Measurements from ENCODE around the gene F11.
A peak's percentile ranks its signal among the peaks of the same experiment; 100 is the strongest.

The F11 gene

DNA sequence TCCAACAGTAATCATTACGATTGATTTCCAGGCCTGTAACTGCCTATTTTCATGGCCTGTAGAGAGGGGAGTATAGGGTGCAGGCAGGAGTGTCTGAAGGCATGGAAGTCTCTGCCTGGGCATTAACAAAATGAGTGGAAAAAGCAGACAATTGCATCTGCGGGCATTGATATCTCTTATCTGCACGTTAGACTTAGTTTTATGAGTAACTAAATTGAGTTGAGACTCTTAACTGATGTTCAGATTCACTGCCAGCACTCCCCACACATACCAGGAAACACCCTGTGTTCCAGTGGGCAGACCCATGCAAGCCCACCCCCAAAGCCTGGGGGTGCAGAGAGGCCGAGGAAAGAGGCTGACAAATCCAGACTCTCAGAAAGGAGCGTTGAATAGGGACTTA lies 33.3 kb downstream of the F11 start:
- TF ChIP-seq CTCF (IDR thresholded peaks at IDR 0.05; ENCODE audit: insufficient read depth, low read depth, low read length, missing control alignments), result no peak
- no peak for DNase-seq (ENCODE audit: low read depth)

GRCh38 chr4:186300659-186301390 lies 34.8 kb downstream of the F11 start:
- TF ChIP-seq CTCF (IDR thresholded peaks at IDR 0.05; ENCODE audit: insufficient read depth, low read depth, low read length, missing control alignments), result no peak
- DNase-seq (ENCODE audit: low read depth), result no peak
- no peak overlapping the region for H3K4me3 ChIP-seq (ENCODE audit: low read length)

More for the DNA sequence above, 33.3 kb downstream of the F11 start:
- no peak overlapping the region for H3K4me3 ChIP-seq (ENCODE audit: low read length)

- no peak overlapping the region for H3K4me3 ChIP-seq (ENCODE audit: low read length)
- no peak for TF ChIP-seq CTCF (IDR thresholded peaks at IDR 0.05; ENCODE audit: insufficient read depth, low read depth, low read length, missing control alignments)
- DNase-seq (ENCODE audit: low read depth), result no peak
These were observed 38.2 kb downstream of the F11 start for GRCh38 chr4:186304216-186304615.

- no peak overlapping the region for H3K4me3 ChIP-seq (ENCODE audit: low read length)
- no peak for TF ChIP-seq CTCF (IDR thresholded peaks at IDR 0.05; ENCODE audit: insufficient read depth, low read depth, low read length, missing control alignments)
- DNase-seq (ENCODE audit: low read depth), result peak; percentile 2
These were observed 39.0 kb downstream of the F11 start for GRCh38 chr4:186304866-186305505.

- no peak for DNase-seq (ENCODE audit: low read depth)
- no peak for TF ChIP-seq CTCF (IDR thresholded peaks at IDR 0.05; ENCODE audit: insufficient read depth, low read depth, low read length, missing control alignments)
- no peak overlapping the region for H3K4me3 ChIP-seq (ENCODE audit: low read length)
These were observed 41.5 kb downstream of the F11 start for GRCh38 chr4:186307497-186307896.

GRCh38 chr4:186307916-186308315 lies 41.9 kb downstream of the F11 start:
- no peak for DNase-seq (ENCODE audit: low read depth)
- no peak overlapping the region for H3K4me3 ChIP-seq (ENCODE audit: low read length)
- TF ChIP-seq CTCF (IDR thresholded peaks at IDR 0.05; ENCODE audit: insufficient read depth, low read depth, low read length, missing control alignments), result no peak
